Testis (tissue), 3 donors: ENCODE measurements around the gene EFCAB8. TPM values are rescaled to one million over a fixed set of nuclear protein-coding genes. Genes with fewer than 3 reads are reported as not detected.

ENCODE experiments used
- DNase-seq: peaks from one replicate; pipeline ENCODE4 v3.0.0-alpha.2; 2019
- H3K27ac ChIP-seq, 2 donors: fragments of 200-600 bp; sonication (generic); one replicate each; pipeline ENCODE4 v1.5.1; 2019
- H3K27me3 ChIP-seq: fragments of 200-600 bp; sonication (generic); one replicate; pipeline ENCODE4 v1.5.1; 2019
- H3K36me3 ChIP-seq: fragments of 200-600 bp; sonication (generic); one replicate; pipeline ENCODE4 v1.5.1; 2017; ENCODE audit warnings: low read depth; ENCODE audit errors: missing control alignments
- H3K4me1 ChIP-seq: fragments of 200-600 bp; sonication (generic); one replicate; pipeline ENCODE4 v1.5.1; 2019
- H3K4me3 ChIP-seq, 2 donors: fragments of 200-600 bp; sonication (generic); one replicate each; pipeline ENCODE4 v1.5.1; 2017 to 2019
- H3K9me3 ChIP-seq: fragments of 200-600 bp; sonication (generic); one replicate; pipeline ENCODE4 v1.5.1; 2017
- CTCF ChIP-seq, 3 experiments: fragments of 450-650 bp in 2 of 3; fragments of 200-600 bp in 1 of 3; sonication (generic) in 1 of 3; IDR thresholded peaks; one replicate each; pipeline ENCODE4 v1.5.1; 2016 to 2019; ENCODE audit warnings: antibody characterized with exemption in 3 of 3, mild to moderate bottlenecking in 2 of 3, moderate library complexity in 1 of 3
- POLR2A ChIP-seq: fragments of 450-650 bp; IDR thresholded peaks from one replicate; pipeline ENCODE4 v1.6.1; 2017; ENCODE audit warnings: antibody characterized with exemption, mild to moderate bottlenecking, moderate library complexity
- WGBS, 2 donors: methylation state at CpG; one replicate each; pipeline ENCODE4 v1.1.5; 2018; 5-methylcytosine and 5-hydroxymethylcytosine counted together
- intact Hi-C: fragments of 100-400 bp; cut with DNase I; formaldehyde crosslinking; loops from one replicate; pipeline ENCODE4 v1.15.1; 2023; ENCODE audit warnings: low total_unique reads
- polyA plus RNA-seq: library from polyadenylated mRNA; stranded (reverse); fragments of 350-450 nt; fragmentation: Illumina TruSeq; extraction: RNeasy Lipid Tissue Mini Kit (QIAGEN cat#74804); gene quantifications from one replicate; pipeline ENCODE4 v1.2.3, GENCODE V29; 2014; ENCODE audit warnings: low read depth, low replicate concordance; ENCODE audit not compliant: insufficient read depth
- total RNA-seq, 2 donors: library from RNA; depleted of rRNA; stranded (reverse); fragments of >200 nt; gene quantifications; one replicate each; pipeline ENCODE4 v1.2.3, GENCODE V29; 2016

The EFCAB8 gene
- total and polyA plus RNA-seq, 3 donors from 2014 or later: 4.9 to 9.5 (median 6.3) TPM

GRCh38 chr20:32847964-32848363, 10.8 kb upstream of the EFCAB8 start:
- DNase-seq: no peak
- H3K27ac ChIP-seq: no peak overlapping the region
- H3K4me1 ChIP-seq: peaks cover 14% of the 10 kb centered on the region
- TF ChIP-seq CTCF (IDR thresholded peaks at IDR 0.05) (no peak), POLR2A (no peak)
- intact Hi-C loops: no loop called here
- no peaks in the 10 kb centered on the region for H3K9me3 ChIP-seq
- H3K36me3 ChIP-seq: no peaks in the 10 kb centered on the region
- H3K4me3 ChIP-seq: no peak overlapping the region
- WGBS, 2 donors: 88 to 91% methylated on average over 5 of the region's 5 CpGs
- no peaks in the 10 kb centered on the region for H3K27me3 ChIP-seq

- TF ChIP-seq POLR2A: no peak
- no peak for TF ChIP-seq CTCF (IDR thresholded peaks at IDR 0.05)
- H3K36me3 ChIP-seq: no peaks in the 10 kb centered on the region
- H3K4me1 ChIP-seq: peaks cover 14% of the 10 kb centered on the region
- no peak overlapping the region for H3K27ac ChIP-seq
- no peak overlapping the region for H3K4me3 ChIP-seq
- intact Hi-C loops: no loop called here
- 81% methylated on average over 6 of the region's 6 CpGs for WGBS, 2 donors
- no peak for DNase-seq
- no peaks in the 10 kb centered on the region for H3K9me3 ChIP-seq
- H3K27me3 ChIP-seq: no peaks in the 10 kb centered on the region
Measured at GRCh38 chr20:32848846-32849245, 9.9 kb upstream of the EFCAB8 start.

GRCh38 chr20:32849577-32849976, 9.1 kb upstream of the EFCAB8 start:
- intact Hi-C loops: no loop called here
- Histone ChIP-seq H3K36me3 (no peaks in the 10 kb centered on the region), H3K4me3 (no peak overlapping the region), H3K9me3 (no peaks in the 10 kb centered on the region), H3K4me1 (peaks cover 14% of the 10 kb centered on the region), H3K27me3 (no peaks in the 10 kb centered on the region), H3K27ac (no peak overlapping the region)
- TF ChIP-seq POLR2A (no peak), CTCF (IDR thresholded peaks at IDR 0.05) (no peak)
- 58 to 76% methylated on average over 6 of the region's 6 CpGs for WGBS, 2 donors
- DNase-seq: peak; percentile 70

- DNase-seq: no peak
- intact Hi-C loops: no loop called here
- H3K9me3 ChIP-seq: no peaks in the 10 kb centered on the region
- 60 to 65% methylated on average over 7 of the region's 7 CpGs for WGBS, 2 donors
- H3K4me3 ChIP-seq: no peak overlapping the region
- no peak overlapping the region for H3K27ac ChIP-seq
- H3K27me3 ChIP-seq: no peaks in the 10 kb centered on the region
- peaks cover 14% of the 10 kb centered on the region for H3K4me1 ChIP-seq
- H3K36me3 ChIP-seq: no peaks in the 10 kb centered on the region
- TF ChIP-seq CTCF (IDR thresholded peaks at IDR 0.05) (no peak), POLR2A (no peak)
Measured at GRCh38 chr20:32855387-32855786, 3.3 kb upstream of the EFCAB8 start.

GRCh38 chr20:32858189-32858588, 534 bp upstream of the EFCAB8 start:
- peaks cover 14% of the 10 kb centered on the region for H3K4me1 ChIP-seq
- H3K27me3 ChIP-seq: no peaks in the 10 kb centered on the region
- H3K36me3 ChIP-seq: no peaks in the 10 kb centered on the region
- H3K4me3 ChIP-seq: no peak overlapping the region
- no peaks in the 10 kb centered on the region for H3K9me3 ChIP-seq
- H3K27ac ChIP-seq: no peak overlapping the region
- WGBS, 2 donors: 90 to 91% methylated on average over 2 of the region's 2 CpGs
- no peak for DNase-seq
- no peak for TF ChIP-seq CTCF (IDR thresholded peaks at IDR 0.05)
- TF ChIP-seq POLR2A: no peak
- intact Hi-C loops: no loop called here
